ENCODE measurements around the gene C1orf146.

The C1orf146 gene

GRCh38 chr1:92217721-92218120 lies at the start of gene C1orf146:
Gene C1orf146, plus strand, starts transcription at chr1:92217915. Its CDS starts 13,506 bp downstream, at chr1:92231421.
- no peak within 1 kb of the TSS for H3K9ac ChIP-seq (ENCODE audit: low read length)
- no peak within 1 kb of the TSS for H3K27ac ChIP-seq (ENCODE audit: low read length)
- H3K9me3 ChIP-seq (ENCODE audit: control insufficient read depth, low read depth, low read length) = no peaks in the 10 kb centered on the region
- no peak within 1 kb of the TSS for H3K4me3 ChIP-seq (ENCODE audit: low read length)
- H3K4me1 ChIP-seq (ENCODE audit: control insufficient read depth, low read depth, low read length) = no peaks in the 10 kb centered on the region
- no peaks in the 10 kb centered on the region for H3K27me3 ChIP-seq (ENCODE audit: control insufficient read depth, insufficient read depth, low read length)
- no peaks in the 10 kb centered on the region for H3K36me3 ChIP-seq (ENCODE audit: control insufficient read depth, low read depth, low read length)

- no peaks in the 10 kb centered on the region for H3K4me1 ChIP-seq (ENCODE audit: control insufficient read depth, low read depth, low read length)
- no peak overlapping the region for H3K9ac ChIP-seq (ENCODE audit: low read length)
- no peak overlapping the region for H3K27ac ChIP-seq (ENCODE audit: low read length)
- H3K36me3 ChIP-seq (ENCODE audit: control insufficient read depth, low read depth, low read length) = no peaks in the 10 kb centered on the region
- no peaks in the 10 kb centered on the region for H3K27me3 ChIP-seq (ENCODE audit: control insufficient read depth, insufficient read depth, low read length)
- H3K4me3 ChIP-seq (ENCODE audit: low read length) = no peak overlapping the region
- H3K9me3 ChIP-seq (ENCODE audit: control insufficient read depth, low read depth, low read length) = no peaks in the 10 kb centered on the region
Observed at GRCh38 chr1:92168657-92169056, 49.1 kb upstream of the C1orf146 start.

DNA sequence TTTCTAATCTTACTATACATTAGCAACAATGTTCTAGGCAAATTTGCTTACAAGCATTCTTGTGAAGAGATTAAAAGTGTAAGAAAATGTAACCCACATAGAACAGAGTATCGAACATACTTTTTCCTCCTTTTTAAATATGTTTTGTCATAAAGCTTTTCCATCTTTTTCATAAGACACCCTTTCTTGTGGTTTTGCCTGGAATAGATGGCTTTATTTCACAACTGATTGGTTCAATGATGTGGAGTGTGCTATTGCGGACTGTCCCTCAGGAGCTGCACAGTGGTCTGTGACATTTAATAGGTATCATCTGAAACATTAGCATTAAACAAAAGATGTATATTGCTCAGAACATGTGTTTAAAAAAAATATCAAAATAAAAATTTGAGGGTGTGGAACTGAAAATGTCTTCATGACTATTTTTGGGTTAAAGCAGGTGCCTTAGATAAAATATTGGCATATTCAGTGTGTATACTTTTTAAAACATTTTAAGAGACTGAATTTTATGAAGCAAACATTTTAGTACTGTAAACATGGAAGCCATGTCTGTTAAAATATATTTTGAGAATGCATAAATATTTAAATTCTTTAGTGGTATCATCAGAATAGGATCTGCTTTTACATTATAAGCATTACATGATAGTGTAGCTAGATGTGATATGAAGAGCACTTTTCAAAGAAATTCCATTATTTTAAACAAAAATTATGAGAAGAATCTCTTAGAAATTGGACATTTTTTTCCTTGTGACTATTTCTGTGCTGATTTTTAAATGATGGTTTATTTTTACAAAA lies 48.3 kb upstream of the C1orf146 start:
- Histone ChIP-seq H3K4me1 (ENCODE audit: control insufficient read depth, low read depth, low read length) (no peaks in the 10 kb centered on the region), H3K27ac (ENCODE audit: low read length) (no peak overlapping the region), H3K4me3 (ENCODE audit: low read length) (no peak overlapping the region), H3K36me3 (ENCODE audit: control insufficient read depth, low read depth, low read length) (no peaks in the 10 kb centered on the region), H3K9me3 (ENCODE audit: control insufficient read depth, low read depth, low read length) (no peaks in the 10 kb centered on the region), H3K27me3 (ENCODE audit: control insufficient read depth, insufficient read depth, low read length) (no peaks in the 10 kb centered on the region), H3K9ac (ENCODE audit: low read length) (no peak overlapping the region)

GRCh38 chr1:92184632-92185031 lies 33.1 kb upstream of the C1orf146 start:
- H3K27me3 ChIP-seq (ENCODE audit: control insufficient read depth, insufficient read depth, low read length) = no peaks in the 10 kb centered on the region
- no peaks in the 10 kb centered on the region for H3K9me3 ChIP-seq (ENCODE audit: control insufficient read depth, low read depth, low read length)
- peaks cover 1% of the 10 kb centered on the region for H3K4me1 ChIP-seq (ENCODE audit: control insufficient read depth, low read depth, low read length)
- H3K4me3 ChIP-seq (ENCODE audit: low read length) = no peak overlapping the region
- no peak overlapping the region for H3K9ac ChIP-seq (ENCODE audit: low read length)
- no peak overlapping the region for H3K27ac ChIP-seq (ENCODE audit: low read length)
- no peaks in the 10 kb centered on the region for H3K36me3 ChIP-seq (ENCODE audit: control insufficient read depth, low read depth, low read length)

- H3K9me3 ChIP-seq (ENCODE audit: control insufficient read depth, low read depth, low read length) = no peaks in the 10 kb centered on the region
- H3K27me3 ChIP-seq (ENCODE audit: control insufficient read depth, insufficient read depth, low read length) = no peaks in the 10 kb centered on the region
- no peak overlapping the region for H3K9ac ChIP-seq (ENCODE audit: low read length)
- H3K27ac ChIP-seq (ENCODE audit: low read length) = no peak overlapping the region
- no peak overlapping the region for H3K4me3 ChIP-seq (ENCODE audit: low read length)
- no peaks in the 10 kb centered on the region for H3K36me3 ChIP-seq (ENCODE audit: control insufficient read depth, low read depth, low read length)
- peaks cover 9% of the 10 kb centered on the region for H3K4me1 ChIP-seq (ENCODE audit: control insufficient read depth, low read depth, low read length)
Observed at GRCh38 chr1:92186081-92186480, 31.6 kb upstream of the C1orf146 start.

DNA sequence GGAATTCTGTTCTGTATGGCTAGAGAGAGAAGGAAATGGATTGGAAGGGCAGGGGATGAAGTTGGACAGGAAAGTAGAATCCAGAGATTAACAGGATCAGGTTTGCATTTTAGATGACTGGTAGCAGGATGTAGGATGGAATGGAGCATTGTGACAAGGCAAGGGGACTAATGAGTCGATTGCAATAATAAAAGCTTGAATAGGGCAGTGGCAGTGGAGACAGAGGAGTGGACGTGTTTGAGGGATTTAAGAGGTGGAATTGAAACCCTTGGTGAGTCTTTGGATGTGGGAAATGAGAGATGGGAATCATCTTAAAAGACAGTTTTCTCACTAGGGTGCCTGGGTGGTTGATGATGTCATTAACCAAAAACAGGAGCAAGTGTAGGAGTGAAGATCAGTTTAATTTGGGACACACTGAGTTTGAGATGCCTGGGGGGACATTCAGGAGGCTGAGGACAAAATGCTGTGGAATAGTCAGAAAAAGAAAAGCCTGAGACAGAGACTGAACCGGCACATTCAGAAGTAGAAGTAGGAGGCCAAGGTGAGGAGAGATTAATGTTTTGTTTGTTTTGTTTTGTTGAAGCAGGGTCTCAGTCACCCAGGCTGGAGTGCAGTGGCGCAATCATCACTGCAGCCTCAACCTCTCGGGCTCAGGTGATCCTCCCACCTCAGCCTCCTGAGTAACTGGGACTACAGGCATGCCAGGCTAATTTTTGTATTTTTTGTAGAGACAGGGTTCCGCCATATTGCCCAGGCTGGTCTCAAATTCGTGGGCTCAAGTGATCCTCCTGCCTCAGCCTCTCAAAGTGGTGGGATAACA lies 29.1 kb upstream of the C1orf146 start:
- Histone ChIP-seq H3K9ac (ENCODE audit: low read length) (no peak overlapping the region), H3K27ac (ENCODE audit: low read length) (no peak overlapping the region), H3K4me1 (ENCODE audit: control insufficient read depth, low read depth, low read length) (peaks cover 16% of the 10 kb centered on the region), H3K36me3 (ENCODE audit: control insufficient read depth, low read depth, low read length) (no peaks in the 10 kb centered on the region), H3K27me3 (ENCODE audit: control insufficient read depth, insufficient read depth, low read length) (no peaks in the 10 kb centered on the region), H3K9me3 (ENCODE audit: control insufficient read depth, low read depth, low read length) (no peaks in the 10 kb centered on the region), H3K4me3 (ENCODE audit: low read length) (no peak overlapping the region)

DNA sequence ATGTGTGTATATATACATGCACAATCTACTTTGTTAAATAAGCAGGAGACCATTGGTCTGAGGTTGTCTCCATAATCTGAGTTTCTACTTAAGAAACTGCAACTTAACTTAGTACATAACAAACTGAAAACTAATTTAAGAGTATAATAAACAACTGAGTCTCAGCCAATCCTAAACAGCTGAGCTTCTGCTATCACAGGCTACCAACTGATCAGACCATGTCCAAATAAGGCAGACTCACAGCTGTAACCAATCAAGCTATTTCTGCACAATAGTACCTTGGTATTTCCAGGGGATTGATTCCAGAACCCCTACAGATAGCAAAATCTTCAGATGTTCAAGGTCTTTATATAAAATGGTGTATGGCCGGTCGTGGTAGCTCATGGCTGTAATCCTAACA lies 26.0 kb upstream of the C1orf146 start:
- H3K9me3 ChIP-seq (ENCODE audit: control insufficient read depth, low read depth, low read length) = no peaks in the 10 kb centered on the region
- no peak overlapping the region for H3K27ac ChIP-seq (ENCODE audit: low read length)
- no peak overlapping the region for H3K9ac ChIP-seq (ENCODE audit: low read length)
- H3K27me3 ChIP-seq (ENCODE audit: control insufficient read depth, insufficient read depth, low read length) = no peaks in the 10 kb centered on the region
- peaks cover 16% of the 10 kb centered on the region for H3K4me1 ChIP-seq (ENCODE audit: control insufficient read depth, low read depth, low read length)
- H3K4me3 ChIP-seq (ENCODE audit: low read length) = no peak overlapping the region
- no peaks in the 10 kb centered on the region for H3K36me3 ChIP-seq (ENCODE audit: control insufficient read depth, low read depth, low read length)

DNA sequence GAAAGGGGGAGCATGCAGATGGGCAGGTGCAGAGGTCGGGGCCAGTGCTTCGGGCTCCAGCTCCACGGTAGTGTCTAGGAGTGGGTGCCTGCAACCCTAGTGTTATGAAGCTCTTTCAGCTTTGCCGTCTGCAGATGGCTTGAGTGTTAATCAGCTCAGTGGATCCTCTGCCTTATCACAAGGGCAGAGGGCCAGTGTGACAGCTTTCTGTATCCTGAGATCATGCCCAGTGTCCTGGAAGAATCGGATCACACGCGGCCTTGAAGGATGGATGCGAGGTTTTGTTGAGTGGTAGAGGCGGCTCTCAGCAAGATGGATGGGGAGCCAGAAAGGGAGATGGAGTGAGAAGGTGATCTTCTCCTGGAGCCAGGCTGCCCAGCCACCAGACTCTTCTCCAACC lies 25.5 kb upstream of the C1orf146 start:
- H3K9ac ChIP-seq (ENCODE audit: low read length) = no peak overlapping the region

DNA sequence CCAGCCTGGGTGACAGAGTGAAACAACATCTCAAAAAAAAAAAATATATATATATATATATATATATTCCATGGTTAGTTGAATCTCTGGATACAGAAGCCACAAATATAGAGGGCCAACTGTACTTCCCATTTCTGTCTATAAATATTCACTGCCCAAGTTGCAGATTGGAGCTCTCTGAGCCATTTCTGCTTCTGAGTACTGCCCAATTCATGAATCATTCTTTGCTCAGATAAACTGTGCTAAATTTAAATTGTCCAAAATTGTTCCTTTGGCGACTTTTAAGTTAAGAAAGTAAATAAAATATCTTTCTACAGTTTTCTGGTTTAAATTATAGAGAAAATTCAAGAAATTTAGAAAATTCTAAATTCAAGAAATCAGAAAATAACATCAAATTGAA lies 23.2 kb upstream of the C1orf146 start:
- Histone ChIP-seq H3K27ac (ENCODE audit: low read length) (no peak overlapping the region), H3K36me3 (ENCODE audit: control insufficient read depth, low read depth, low read length) (no peaks in the 10 kb centered on the region), H3K27me3 (ENCODE audit: control insufficient read depth, insufficient read depth, low read length) (no peaks in the 10 kb centered on the region), H3K9me3 (ENCODE audit: control insufficient read depth, low read depth, low read length) (no peaks in the 10 kb centered on the region), H3K4me3 (ENCODE audit: low read length) (no peak overlapping the region), H3K9ac (ENCODE audit: low read length) (no peak overlapping the region), H3K4me1 (ENCODE audit: control insufficient read depth, low read depth, low read length) (peaks cover 16% of the 10 kb centered on the region)

More for the DNA sequence above, 25.5 kb upstream of the C1orf146 start:
- Histone ChIP-seq H3K36me3 (ENCODE audit: control insufficient read depth, low read depth, low read length) (no peaks in the 10 kb centered on the region), H3K4me3 (ENCODE audit: low read length) (no peak overlapping the region), H3K4me1 (ENCODE audit: control insufficient read depth, low read depth, low read length) (peaks cover 16% of the 10 kb centered on the region), H3K9me3 (ENCODE audit: control insufficient read depth, low read depth, low read length) (no peaks in the 10 kb centered on the region), H3K27ac (ENCODE audit: low read length) (no peak overlapping the region), H3K27me3 (ENCODE audit: control insufficient read depth, insufficient read depth, low read length) (no peaks in the 10 kb centered on the region)

DNA sequence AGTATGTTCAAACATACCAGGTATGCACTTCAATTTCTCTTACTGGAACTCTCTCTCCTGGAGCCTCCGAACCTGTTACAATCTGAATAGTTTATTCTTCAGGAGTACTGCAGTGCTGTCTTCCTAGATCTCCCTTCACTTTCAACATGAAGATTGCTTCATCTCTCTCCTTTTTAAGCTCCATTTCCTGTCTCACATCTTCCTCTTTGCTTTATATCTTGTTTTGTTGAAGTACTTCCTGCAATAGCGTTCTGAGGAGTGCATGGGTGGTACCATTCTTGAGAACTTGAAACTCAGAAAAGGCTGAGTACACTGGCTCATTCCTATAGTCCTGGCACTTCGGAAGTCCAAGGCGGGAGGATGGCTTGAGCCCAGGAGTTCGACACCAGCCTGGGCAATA lies 15.7 kb upstream of the C1orf146 start:
- no peak overlapping the region for H3K4me3 ChIP-seq (ENCODE audit: low read length)
- H3K27ac ChIP-seq (ENCODE audit: low read length) = no peak overlapping the region
- no peaks in the 10 kb centered on the region for H3K36me3 ChIP-seq (ENCODE audit: control insufficient read depth, low read depth, low read length)
- H3K9ac ChIP-seq (ENCODE audit: low read length) = no peak overlapping the region
- peaks cover 6% of the 10 kb centered on the region for H3K9me3 ChIP-seq (ENCODE audit: control insufficient read depth, low read depth, low read length)
- H3K27me3 ChIP-seq (ENCODE audit: control insufficient read depth, insufficient read depth, low read length) = no peaks in the 10 kb centered on the region
- H3K4me1 ChIP-seq (ENCODE audit: control insufficient read depth, low read depth, low read length) = no peaks in the 10 kb centered on the region

GRCh38 chr1:92203105-92203504 lies 14.6 kb upstream of the C1orf146 start:
- Histone ChIP-seq H3K27me3 (ENCODE audit: control insufficient read depth, insufficient read depth, low read length) (no peaks in the 10 kb centered on the region), H3K36me3 (ENCODE audit: control insufficient read depth, low read depth, low read length) (no peaks in the 10 kb centered on the region), H3K9me3 (ENCODE audit: control insufficient read depth, low read depth, low read length) (peaks cover 7% of the 10 kb centered on the region), H3K4me3 (ENCODE audit: low read length) (no peak overlapping the region), H3K9ac (ENCODE audit: low read length) (no peak overlapping the region), H3K27ac (ENCODE audit: low read length) (no peak overlapping the region), H3K4me1 (ENCODE audit: control insufficient read depth, low read depth, low read length) (no peaks in the 10 kb centered on the region)

All from iPS-18a (cell line).